Gastroesophageal sphincter (tissue), 3 donors: ENCODE measurements around the gene TSPOAP1.

Experiments used
- CTCF ChIP-seq, 4 experiments: fragments of 200-600 bp in 2 of 4; fragments of 450-650 bp in 2 of 4; sonication (generic) in 1 of 4; IDR thresholded peaks; one replicate each; pipeline ENCODE4 v1.5.1; 2017 to 2019; ENCODE audit warnings: antibody characterized with exemption in 4 of 4, mild to moderate bottlenecking in 2 of 4, moderate library complexity in 2 of 4
- EP300 ChIP-seq: sonication (generic); formaldehyde crosslinking; IDR thresholded peaks from one replicate; pipeline ENCODE4 v1.6.1; 2017; ENCODE audit warnings: antibody characterized with exemption, mild to moderate bottlenecking
- POLR2A ChIP-seq, 2 donors: fragments of 450-650 bp; IDR thresholded peaks; one replicate each; pipeline ENCODE4 v1.6.1; 2017; ENCODE audit warnings: antibody characterized with exemption in 2 of 2, mild to moderate bottlenecking in 2 of 2, moderate library complexity in 1 of 2

GRCh38 chr17:58351182-58351581 is 22.6 kb upstream of the TSPOAP1 start:
- TF ChIP-seq CTCF (IDR thresholded peaks at IDR 0.05) (no peak), EP300 (no peak), POLR2A (IDR thresholded peaks at IDR 0.05) (no peak)
